HG03025 (cell line): ENCODE results near the gene PPP1R13L.
"Not testable (repeated sequence)": the region's sequence is repeated elsewhere in the genome, so short reads cannot be mapped to it uniquely, and the experiment has no call there.

Experiments used
- ATAC-seq: cut with Tn5 transposase; IDR thresholded peaks from one replicate; pipeline ENCODE4 v1.9.1; 2021; ENCODE audit warnings: mild to moderate bottlenecking, moderate library complexity; ENCODE audit not compliant: unreplicated experiment, low FRiP score

The PPP1R13L gene

GRCh38 chr19:45349126-45349415, 55.8 kb downstream of the PPP1R13L start:
- no peak for ATAC-seq

GRCh38 chr19:45348367-45349125, 56.3 kb downstream of the PPP1R13L start:
- ATAC-seq = no peak

- ATAC-seq = no peak
Observed at GRCh38 chr19:45347570-45348366, 57.1 kb downstream of the PPP1R13L start.

- no peak for ATAC-seq
Observed at GRCh38 chr19:45346449-45346848, 58.4 kb downstream of the PPP1R13L start.

- no peak for ATAC-seq
Observed at GRCh38 chr19:45345506-45345860, 59.4 kb downstream of the PPP1R13L start.

- no peak for ATAC-seq
Observed at GRCh38 chr19:45344621-45345505, 60.0 kb downstream of the PPP1R13L start.

GRCh38 chr19:45342911-45343310, 62.0 kb downstream of the PPP1R13L start:
- ATAC-seq = no peak

- ATAC-seq = no peak
Observed at GRCh38 chr19:45340899-45341453, 63.9 kb downstream of the PPP1R13L start.

GRCh38 chr19:45340232-45340898, 64.5 kb downstream of the PPP1R13L start, which contains the start of gene KLC3:
Gene KLC3, plus strand, starts transcription at chr19:45340750. Its CDS starts 4,792 bp downstream, at chr19:45345542.
- ATAC-seq = no peak

GRCh38 chr19:45339629-45340028, 65.2 kb downstream of the PPP1R13L start:
- ATAC-seq = no peak

GRCh38 chr19:45336696-45337251, 68.1 kb downstream of the PPP1R13L start:
- no peak for ATAC-seq

GRCh38 chr19:45334881-45335280, 70.0 kb downstream of the PPP1R13L start:
- not testable (repeated sequence) for ATAC-seq

- ATAC-seq = no peak
Observed at GRCh38 chr19:45333609-45334303, 71.1 kb downstream of the PPP1R13L start.

GRCh38 chr19:45331411-45331810, 73.5 kb downstream of the PPP1R13L start:
- no peak for ATAC-seq
